Esophagus squamous epithelium (tissue), 4 donors: ENCODE data around the gene ANKRD23.

Experiments
- POLR2A ChIP-seq, 4 donors: fragments of 450-650 bp; IDR thresholded peaks; one replicate each; pipeline ENCODE4 v1.6.1; 2017; ENCODE audit warnings: antibody characterized with exemption in 4 of 4, mild to moderate bottlenecking in 4 of 4, moderate library complexity in 3 of 4
- TF ChIP-seq, protein P1 (sequence below), 6 experiments: fragments of 450-650 bp in 4 of 6; fragments of 200-600 bp in 2 of 6; sonication (generic) in 2 of 6; IDR thresholded peaks; one replicate each; pipeline ENCODE4 v1.5.1; 2016 to 2019; ENCODE audit warnings: antibody characterized with exemption in 6 of 6, mild to moderate bottlenecking in 4 of 6, moderate library complexity in 4 of 6

DNA sequence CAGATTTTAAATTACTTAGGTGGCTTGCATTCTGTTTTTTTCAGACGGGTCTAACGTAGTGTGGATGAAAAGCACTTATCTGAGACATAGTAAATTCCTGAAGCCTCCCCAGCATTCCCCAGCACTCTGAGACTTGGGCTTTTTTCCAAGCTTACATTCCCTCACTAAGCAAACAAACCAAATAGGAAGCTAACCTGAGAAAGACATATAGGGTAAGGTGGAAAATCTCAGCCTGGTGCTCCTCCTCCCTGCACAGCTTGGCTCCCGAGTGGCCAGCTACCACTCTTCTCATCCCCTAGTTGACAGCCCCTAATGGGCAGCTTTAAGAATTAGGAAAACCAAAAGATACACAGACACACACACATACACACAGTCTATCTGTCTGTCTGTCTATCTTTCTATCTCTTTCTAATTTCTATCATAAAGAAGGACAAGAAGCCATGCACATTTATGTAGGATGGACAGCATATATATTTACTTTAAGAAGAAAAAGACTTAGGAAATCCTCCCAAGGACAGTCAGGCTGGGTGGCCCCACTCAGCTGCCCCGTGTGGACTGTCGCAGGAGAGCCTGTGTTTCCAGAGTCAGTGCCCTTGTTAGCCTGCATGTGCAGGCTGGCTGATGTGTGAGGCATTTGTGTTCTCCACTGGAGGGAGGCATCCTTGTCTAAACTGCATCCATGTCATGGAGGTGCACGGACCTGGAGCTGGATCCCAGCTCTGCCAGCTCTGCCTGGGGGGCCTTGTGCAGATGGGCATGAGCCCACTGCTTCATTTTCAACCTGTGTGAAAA is 19.5 kb downstream of the ANKRD23 start:
- no peak for TF ChIP-seq POLR2A (IDR thresholded peaks at IDR 0.05)
- TF ChIP-seq, protein P1, sequence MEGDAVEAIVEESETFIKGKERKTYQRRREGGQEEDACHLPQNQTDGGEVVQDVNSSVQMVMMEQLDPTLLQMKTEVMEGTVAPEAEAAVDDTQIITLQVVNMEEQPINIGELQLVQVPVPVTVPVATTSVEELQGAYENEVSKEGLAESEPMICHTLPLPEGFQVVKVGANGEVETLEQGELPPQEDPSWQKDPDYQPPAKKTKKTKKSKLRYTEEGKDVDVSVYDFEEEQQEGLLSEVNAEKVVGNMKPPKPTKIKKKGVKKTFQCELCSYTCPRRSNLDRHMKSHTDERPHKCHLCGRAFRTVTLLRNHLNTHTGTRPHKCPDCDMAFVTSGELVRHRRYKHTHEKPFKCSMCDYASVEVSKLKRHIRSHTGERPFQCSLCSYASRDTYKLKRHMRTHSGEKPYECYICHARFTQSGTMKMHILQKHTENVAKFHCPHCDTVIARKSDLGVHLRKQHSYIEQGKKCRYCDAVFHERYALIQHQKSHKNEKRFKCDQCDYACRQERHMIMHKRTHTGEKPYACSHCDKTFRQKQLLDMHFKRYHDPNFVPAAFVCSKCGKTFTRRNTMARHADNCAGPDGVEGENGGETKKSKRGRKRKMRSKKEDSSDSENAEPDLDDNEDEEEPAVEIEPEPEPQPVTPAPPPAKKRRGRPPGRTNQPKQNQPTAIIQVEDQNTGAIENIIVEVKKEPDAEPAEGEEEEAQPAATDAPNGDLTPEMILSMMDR (IDR thresholded peaks at IDR 0.05): no peak
